GM18505 (cell line): ENCODE measurements around the gene CHD1L.
"Not testable (repeated sequence)": the region's sequence is repeated elsewhere in the genome, so short reads cannot be mapped to it uniquely, and the experiment has no call there.

ENCODE experiments used
- ATAC-seq: cut with Tn5 transposase; IDR thresholded peaks from one replicate; pipeline ENCODE4 v1.9.1; 2021; ENCODE audit not compliant: unreplicated experiment
- POLR2A ChIP-seq: IDR thresholded peaks from 4 replicates; pipeline ENCODE4 v1.6.1; 2011; ENCODE audit warnings: borderline replicate concordance; ENCODE audit not compliant: insufficient read depth, insufficient read length; ENCODE audit errors: extremely low read depth

Gene CHD1L

GRCh38 chr1:147214842-147215539 is 27.5 kb upstream of the CHD1L start:
- no peak for TF ChIP-seq POLR2A
- no peak for ATAC-seq

GRCh38 chr1:147215540-147215916 is 27.0 kb upstream of the CHD1L start:
- no peak for ATAC-seq
- TF ChIP-seq POLR2A = no peak

- ATAC-seq = no peak
- TF ChIP-seq POLR2A = no peak
These were observed 26.4 kb upstream of the CHD1L start for GRCh38 chr1:147216124-147216523.

GRCh38 chr1:147217141-147217540 is 25.3 kb upstream of the CHD1L start:
- no peak for TF ChIP-seq POLR2A
- no peak for ATAC-seq

GRCh38 chr1:147218606-147219005 is 23.9 kb upstream of the CHD1L start:
- no peak for TF ChIP-seq POLR2A
- no peak for ATAC-seq

- TF ChIP-seq POLR2A = no peak
- no peak for ATAC-seq
These were observed 18.5 kb upstream of the CHD1L start for GRCh38 chr1:147223740-147224615.

- ATAC-seq = no peak
- no peak for TF ChIP-seq POLR2A
These were observed 17.2 kb upstream of the CHD1L start, which contains the start of gene FMO5 for GRCh38 chr1:147225193-147225730. TSS of gene FMO5 (minus strand) at chr1:147225339. CDS start at chr1:147225029, 310 bp downstream.

- not testable (repeated sequence) for ATAC-seq
These were observed 11.5 kb upstream of the CHD1L start for GRCh38 chr1:147231032-147231431.

GRCh38 chr1:147233903-147234302 is 8.6 kb upstream of the CHD1L start:
- ATAC-seq = not testable (repeated sequence)

- no peak for ATAC-seq
- TF ChIP-seq POLR2A = no peak
These were observed 6.7 kb upstream of the CHD1L start for GRCh38 chr1:147235822-147236221.

- no peak for TF ChIP-seq POLR2A
- ATAC-seq = no peak
These were observed 6.0 kb upstream of the CHD1L start for GRCh38 chr1:147236448-147236847.

- no peak for ATAC-seq
- TF ChIP-seq POLR2A = no peak
These were observed 5.3 kb upstream of the CHD1L start for GRCh38 chr1:147236959-147237791.

- no peak for TF ChIP-seq POLR2A
These were observed 4.2 kb upstream of the CHD1L start for GRCh38 chr1:147238053-147238902.

More at GRCh38 chr1:147238053-147238902, 4.2 kb upstream of the CHD1L start:
- no peak for ATAC-seq
